Measurements from ENCODE around the gene SSBP3.

Gene SSBP3

DNA sequence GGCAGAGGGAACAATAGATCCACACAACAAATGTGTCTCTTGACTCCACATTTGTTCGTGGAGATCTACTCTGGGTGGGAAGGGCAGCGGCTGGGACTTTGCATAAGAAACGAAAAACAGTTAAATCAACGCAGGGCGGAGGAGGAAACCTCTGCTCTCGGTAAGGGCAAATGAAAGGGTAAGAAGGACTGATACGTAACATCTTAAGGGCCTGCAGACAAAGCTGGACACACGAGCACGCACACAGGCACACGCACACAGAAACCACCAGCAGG is 148.9 kb downstream of the SSBP3 start:
- CTCF ChIA-PET = no interaction called here
- TF ChIP-seq L3MBTL2 (conservative IDR thresholded peaks at IDR 0.05) (no peak), FOXM1 (IDR thresholded peaks at IDR 0.05; ENCODE audit: borderline replicate concordance) (no peak)
- POLR2A ChIA-PET = no interaction called here
- DNase-seq (ENCODE audit: extremely low spot score) = no peak

DNA sequence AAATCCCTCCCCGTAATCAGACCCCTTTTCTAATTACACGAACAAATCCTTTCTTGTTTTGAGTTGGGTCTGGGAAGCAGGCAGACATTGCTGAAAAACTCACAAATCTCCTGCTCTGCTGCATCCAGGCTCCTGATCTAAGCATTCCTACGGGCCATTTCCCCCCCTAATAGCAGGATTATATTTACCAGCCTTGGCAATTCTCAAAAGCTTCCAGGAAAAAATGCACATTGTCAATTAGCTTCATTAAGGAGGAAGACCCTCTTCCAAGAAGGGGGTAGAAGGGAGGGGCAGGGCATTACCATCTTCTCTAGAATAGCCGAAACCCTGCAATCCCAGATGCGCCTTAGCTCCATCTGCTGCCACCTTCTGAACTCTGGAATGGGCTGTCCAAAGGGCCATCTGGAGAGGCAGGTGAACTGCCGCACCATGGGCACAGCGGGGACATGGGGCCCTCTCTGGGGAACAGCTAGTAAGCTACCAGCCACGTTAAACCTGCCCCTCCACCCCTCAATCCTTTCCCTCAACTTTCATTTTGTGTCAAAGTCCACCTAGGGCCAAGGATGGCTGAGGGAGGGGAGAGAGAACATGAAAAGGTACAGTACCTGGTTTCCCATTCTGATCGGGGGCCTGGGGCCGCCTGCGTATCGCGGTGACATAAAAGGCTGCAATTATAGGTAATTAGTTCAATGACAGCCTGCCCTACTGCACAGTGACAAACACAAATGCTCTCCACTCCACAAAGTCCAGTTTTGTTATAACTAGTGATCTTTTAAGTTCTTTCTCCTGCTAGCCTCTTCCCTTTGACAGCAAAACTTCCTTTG is 149.5 kb downstream of the SSBP3 start:
- TF ChIP-seq HDGF (IDR thresholded peaks at IDR 0.05; ENCODE audit: borderline replicate concordance) (no peak), ZNF384 (IDR thresholded peaks at IDR 0.05) (no peak), ELF4 (IDR thresholded peaks at IDR 0.05) (no peak), NFRKB (IDR thresholded peaks at IDR 0.05) (no peak), FOXM1 (IDR thresholded peaks at IDR 0.05; ENCODE audit: borderline replicate concordance) (no peak), CTBP1 (IDR thresholded peaks at IDR 0.05; ENCODE audit: borderline replicate concordance) (no peak), FOXK2 (IDR thresholded peaks at IDR 0.05) (no peak), BHLHE40 (IDR thresholded peaks at IDR 0.05; ENCODE audit: borderline replicate concordance) (no peak), ARNT (IDR thresholded peaks at IDR 0.05) (no peak), SUZ12 (IDR thresholded peaks at IDR 0.05) (no peak), L3MBTL2 (conservative IDR thresholded peaks at IDR 0.05) (no peak), FOXA1 (IDR thresholded peaks at IDR 0.05) (no peak), LEF1 (IDR thresholded peaks at IDR 0.05; ENCODE audit: borderline replicate concordance) (no peak), TARDBP (IDR thresholded peaks at IDR 0.05) (no peak), SP1 (IDR thresholded peaks at IDR 0.05) (no peak)
- TF ChIP-seq, protein P1, sequence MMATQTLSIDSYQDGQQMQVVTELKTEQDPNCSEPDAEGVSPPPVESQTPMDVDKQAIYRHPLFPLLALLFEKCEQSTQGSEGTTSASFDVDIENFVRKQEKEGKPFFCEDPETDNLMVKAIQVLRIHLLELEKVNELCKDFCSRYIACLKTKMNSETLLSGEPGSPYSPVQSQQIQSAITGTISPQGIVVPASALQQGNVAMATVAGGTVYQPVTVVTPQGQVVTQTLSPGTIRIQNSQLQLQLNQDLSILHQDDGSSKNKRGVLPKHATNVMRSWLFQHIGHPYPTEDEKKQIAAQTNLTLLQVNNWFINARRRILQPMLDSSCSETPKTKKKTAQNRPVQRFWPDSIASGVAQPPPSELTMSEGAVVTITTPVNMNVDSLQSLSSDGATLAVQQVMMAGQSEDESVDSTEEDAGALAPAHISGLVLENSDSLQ (IDR thresholded peaks at IDR 0.05) = no peak
- DNase-seq (ENCODE audit: extremely low spot score) = no peak
- POLR2A ChIA-PET = no interaction called here
- CTCF ChIA-PET = no interaction called here

DNA sequence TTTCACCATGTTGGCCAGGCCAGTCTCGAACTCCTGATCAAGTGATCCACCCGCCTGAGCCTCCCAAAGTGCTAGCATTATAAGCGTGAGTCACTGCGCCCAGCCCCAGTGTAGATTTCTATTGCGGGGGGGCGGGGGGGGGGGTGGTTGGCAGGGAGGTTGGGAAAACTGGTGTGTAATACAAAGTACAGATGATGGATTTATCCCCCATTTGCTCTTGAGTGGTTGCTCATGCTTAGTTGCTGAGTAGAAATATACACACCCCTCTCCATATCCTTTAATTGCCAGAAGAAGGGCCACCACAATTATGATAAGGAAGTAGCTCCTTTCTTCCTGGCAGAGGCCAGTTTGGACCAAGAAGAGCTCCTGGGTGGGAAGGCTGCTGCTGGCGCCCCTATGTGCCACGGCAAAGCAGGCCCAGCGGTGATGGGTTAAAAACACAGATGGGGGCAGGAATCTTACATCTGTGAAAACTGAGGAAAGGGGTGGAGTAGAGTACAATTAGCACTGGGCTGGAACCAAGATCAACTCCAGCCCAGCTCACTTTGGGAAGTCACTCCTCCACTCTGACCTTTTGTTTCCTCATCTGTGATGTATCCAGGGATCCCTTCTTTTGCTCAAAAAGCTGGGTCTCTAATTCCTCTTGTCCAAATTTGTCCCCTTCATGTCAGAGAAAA is 151.0 kb downstream of the SSBP3 start:
- POLR2A ChIA-PET = no interaction called here
- DNase-seq (ENCODE audit: extremely low spot score) = no peak
- CTCF ChIA-PET = no interaction called here
- TF ChIP-seq HDGF (IDR thresholded peaks at IDR 0.05; ENCODE audit: borderline replicate concordance) (no peak), SP1 (IDR thresholded peaks at IDR 0.05) (no peak), TARDBP (IDR thresholded peaks at IDR 0.05) (no peak), L3MBTL2 (conservative IDR thresholded peaks at IDR 0.05) (no peak), ELF4 (IDR thresholded peaks at IDR 0.05) (no peak), CTBP1 (IDR thresholded peaks at IDR 0.05; ENCODE audit: borderline replicate concordance) (no peak), FOXA1 (IDR thresholded peaks at IDR 0.05) (no peak), SUZ12 (IDR thresholded peaks at IDR 0.05) (no peak), FOXM1 (IDR thresholded peaks at IDR 0.05; ENCODE audit: borderline replicate concordance) (no peak)
- TF ChIP-seq, protein P1 (IDR thresholded peaks at IDR 0.05) = no peak

DNA sequence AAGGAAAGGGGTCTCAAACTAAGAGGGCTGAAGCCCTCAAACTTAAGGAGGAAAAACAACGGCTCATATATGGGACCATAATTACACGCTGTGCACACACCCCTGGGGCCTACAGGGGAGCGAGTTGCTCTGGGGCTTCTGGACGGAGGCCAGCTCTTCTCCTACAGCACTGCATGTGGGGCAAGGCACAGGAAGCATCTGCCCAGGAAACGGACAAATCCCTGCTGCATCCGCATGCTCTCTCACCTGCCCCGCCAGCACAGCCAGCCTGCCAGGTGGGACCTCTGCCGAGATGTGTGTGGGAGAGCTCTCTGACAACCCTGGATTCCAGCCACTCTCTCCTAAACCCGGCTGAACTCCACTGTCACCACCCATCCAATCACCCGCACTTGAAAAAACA is 152.1 kb downstream of the SSBP3 start:
- ChIA-PET CTCF (no interaction called here), POLR2A (no interaction called here)
- TF ChIP-seq ZNF384 (IDR thresholded peaks at IDR 0.05) (no peak), FOXK2 (IDR thresholded peaks at IDR 0.05) (no peak), NFRKB (IDR thresholded peaks at IDR 0.05) (no peak), FOXA1 (IDR thresholded peaks at IDR 0.05) (no peak), ARNT (IDR thresholded peaks at IDR 0.05) (no peak), BHLHE40 (IDR thresholded peaks at IDR 0.05; ENCODE audit: borderline replicate concordance) (no peak), FOXM1 (IDR thresholded peaks at IDR 0.05; ENCODE audit: borderline replicate concordance) (no peak), ELF4 (IDR thresholded peaks at IDR 0.05) (no peak), SP1 (IDR thresholded peaks at IDR 0.05) (no peak), CTBP1 (IDR thresholded peaks at IDR 0.05; ENCODE audit: borderline replicate concordance) (no peak), TARDBP (IDR thresholded peaks at IDR 0.05) (no peak), L3MBTL2 (conservative IDR thresholded peaks at IDR 0.05) (no peak), HDGF (IDR thresholded peaks at IDR 0.05; ENCODE audit: borderline replicate concordance) (no peak), SUZ12 (IDR thresholded peaks at IDR 0.05) (no peak), LEF1 (IDR thresholded peaks at IDR 0.05; ENCODE audit: borderline replicate concordance) (no peak)
- TF ChIP-seq, protein P1 (IDR thresholded peaks at IDR 0.05) = no peak
- DNase-seq (ENCODE audit: extremely low spot score) = no peak

DNA sequence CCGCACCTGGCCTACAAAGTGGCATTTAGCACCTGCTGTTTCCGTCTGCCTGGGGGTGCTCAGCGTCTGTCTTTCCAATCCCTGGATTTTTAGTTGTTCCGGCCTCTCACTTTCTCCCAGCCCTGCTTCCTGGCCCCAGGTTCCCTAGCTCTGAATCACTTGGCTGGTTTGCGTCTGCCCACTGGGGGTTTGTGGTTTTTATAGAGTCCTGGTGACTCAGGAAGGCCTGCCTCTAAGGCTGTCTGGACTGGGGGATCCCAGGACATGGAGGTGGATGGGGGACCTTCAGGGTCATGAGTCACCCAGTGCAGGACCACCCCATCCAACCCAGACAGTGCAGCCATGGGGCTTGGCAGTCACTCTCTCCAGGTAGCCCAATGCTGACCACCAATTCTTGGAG is 152.7 kb downstream of the SSBP3 start:
- ChIA-PET CTCF (interaction anchor here (0.7 to 0.9 kb wide), 2 partner anchors 8 to 558 kb away, joined by 5 to 8 read pairs; no protein-coding TSS in a partner anchor), POLR2A (no interaction called here)
- TF ChIP-seq SP1 (IDR thresholded peaks at IDR 0.05) (no peak), BHLHE40 (IDR thresholded peaks at IDR 0.05; ENCODE audit: borderline replicate concordance) (no peak), FOXK2 (IDR thresholded peaks at IDR 0.05) (no peak), FOXA1 (IDR thresholded peaks at IDR 0.05) (no peak), HDGF (IDR thresholded peaks at IDR 0.05; ENCODE audit: borderline replicate concordance) (no peak), CTBP1 (IDR thresholded peaks at IDR 0.05; ENCODE audit: borderline replicate concordance) (no peak), L3MBTL2 (conservative IDR thresholded peaks at IDR 0.05) (no peak), ARNT (IDR thresholded peaks at IDR 0.05) (no peak)
- TF ChIP-seq, protein P1 (IDR thresholded peaks at IDR 0.05) = no peak
- no peak for DNase-seq (ENCODE audit: extremely low spot score)

All from HEK293T (cell line).